ENCODE results near the gene POLR2I.
"Not testable (repeated sequence)": the region's sequence is repeated elsewhere in the genome, so short reads cannot be mapped to it uniquely, and the experiment has no call there.

GRCh38 chr19:36068810-36069499 lies 45.7 kb downstream of the POLR2I start:
- not testable (repeated sequence) for TF ChIP-seq CTCF (IDR thresholded peaks at IDR 0.05; ENCODE audit: low read depth, low read length, missing input control); RXRA (IDR thresholded peaks at IDR 0.05); HNF4G (IDR thresholded peaks at IDR 0.05); REST (IDR thresholded peaks at IDR 0.05); JUND (IDR thresholded peaks at IDR 0.05); NR2F2 (IDR thresholded peaks at IDR 0.05)
